Measurements from ENCODE around the gene GRIA1.
A peak's percentile ranks its signal among the peaks of the same experiment; 100 is the strongest.

The GRIA1 gene

DNA sequence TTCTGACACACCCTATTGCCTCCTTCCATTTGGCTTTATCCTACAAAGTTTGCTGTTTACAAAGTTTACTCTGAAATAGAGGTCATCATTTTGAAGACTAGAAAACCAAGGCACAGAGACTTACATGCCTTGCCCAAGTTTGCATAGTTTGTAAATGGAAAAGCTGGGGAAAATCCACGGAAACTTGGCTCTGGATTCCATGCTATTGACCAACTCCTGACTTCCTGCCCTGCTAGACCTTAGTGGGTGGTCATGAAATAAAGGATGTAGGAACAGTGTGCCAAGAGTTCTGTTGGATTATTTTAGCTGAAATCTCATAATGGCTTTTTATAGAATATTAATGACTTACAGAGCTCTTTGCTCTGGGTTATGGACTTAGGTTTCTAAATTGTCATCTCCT is 69.5 kb downstream of the GRIA1 start:
- no peak for TF ChIP-seq CTCF (IDR thresholded peaks at IDR 0.05; ENCODE audit: control insufficient read depth, insufficient read depth, low read depth, low read length, missing control alignments)
- no peak for DNase-seq (ENCODE audit: low read depth)
- H3K4me3 ChIP-seq (ENCODE audit: control insufficient read depth, low read depth, low read length): no peak overlapping the region

GRCh38 chr5:153562189-153562588 is 71.7 kb downstream of the GRIA1 start:
- TF ChIP-seq CTCF (IDR thresholded peaks at IDR 0.05; ENCODE audit: control insufficient read depth, insufficient read depth, low read depth, low read length, missing control alignments): no peak

DNA sequence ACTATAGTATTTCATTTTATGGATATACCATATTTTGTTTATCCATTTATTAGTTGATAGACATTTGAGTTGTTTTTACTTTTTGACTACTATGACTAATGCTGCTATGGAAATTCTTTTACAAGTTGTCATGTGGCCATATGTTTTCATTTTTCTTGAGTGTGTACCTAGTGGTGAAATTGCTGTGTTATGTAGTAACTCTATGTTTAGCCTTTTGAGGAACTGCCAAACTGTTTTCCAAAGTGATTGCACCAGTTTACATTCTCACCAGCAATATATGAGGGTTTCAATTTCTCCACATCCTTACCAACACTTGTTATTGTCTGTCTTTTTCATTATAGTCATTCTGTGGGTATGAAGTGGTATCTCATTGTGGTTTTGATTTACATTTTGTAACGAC is 75.4 kb downstream of the GRIA1 start:
- TF ChIP-seq CTCF (IDR thresholded peaks at IDR 0.05; ENCODE audit: control insufficient read depth, insufficient read depth, low read depth, low read length, missing control alignments): no peak
- peak; percentile 72 for DNase-seq (ENCODE audit: low read depth)
- H3K4me3 ChIP-seq (ENCODE audit: control insufficient read depth, low read depth, low read length): no peak overlapping the region

More at GRCh38 chr5:153562189-153562588, 71.7 kb downstream of the GRIA1 start:
- no peak overlapping the region for H3K4me3 ChIP-seq (ENCODE audit: control insufficient read depth, low read depth, low read length)
- no peak for DNase-seq (ENCODE audit: low read depth)

- no peak for TF ChIP-seq CTCF (IDR thresholded peaks at IDR 0.05; ENCODE audit: control insufficient read depth, insufficient read depth, low read depth, low read length, missing control alignments)
- no peak overlapping the region for H3K4me3 ChIP-seq (ENCODE audit: control insufficient read depth, low read depth, low read length)
- no peak for DNase-seq (ENCODE audit: low read depth)
Observed at GRCh38 chr5:153569036-153569435, 78.6 kb downstream of the GRIA1 start.

DNA sequence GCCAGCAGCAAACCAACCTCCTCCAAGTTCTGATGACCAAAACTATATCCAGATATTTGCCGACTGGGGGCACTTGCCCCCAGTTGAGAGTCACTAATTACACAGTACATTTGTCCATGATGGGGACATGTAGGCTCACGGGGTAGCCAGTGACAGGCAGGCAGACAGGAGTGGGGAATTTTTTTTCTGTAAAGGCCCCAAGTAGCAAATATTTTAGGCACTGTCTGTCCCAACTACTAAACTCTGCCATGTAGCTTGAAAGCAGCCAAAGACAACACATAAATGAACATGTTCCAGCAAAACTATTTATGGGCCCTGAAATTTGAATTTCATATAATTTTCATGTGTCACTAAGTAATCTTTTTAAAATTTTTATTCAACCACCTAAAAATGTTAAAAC is 80.7 kb downstream of the GRIA1 start:
- TF ChIP-seq CTCF (IDR thresholded peaks at IDR 0.05; ENCODE audit: control insufficient read depth, insufficient read depth, low read depth, low read length, missing control alignments): no peak
- no peak overlapping the region for H3K4me3 ChIP-seq (ENCODE audit: control insufficient read depth, low read depth, low read length)
- no peak for DNase-seq (ENCODE audit: low read depth)

- no peak overlapping the region for H3K4me3 ChIP-seq (ENCODE audit: control insufficient read depth, low read depth, low read length)
- no peak for TF ChIP-seq CTCF (IDR thresholded peaks at IDR 0.05; ENCODE audit: control insufficient read depth, insufficient read depth, low read depth, low read length, missing control alignments)
- DNase-seq (ENCODE audit: low read depth): no peak
Observed at GRCh38 chr5:153572411-153573145, 82.1 kb downstream of the GRIA1 start.
